BE2C (cell line): ENCODE measurements around the gene CPS1.

Experiments used
- DNase-seq: peaks from one replicate; pipeline ENCODE4 v3.0.0-alpha.2; 2020
- H3K27me3 ChIP-seq: fragments of 250-450 bp; sonication (Bioruptor Pico); 2 replicates; pipeline ENCODE4 v1.5.1; 2020; ENCODE audit warnings: mild to moderate bottlenecking
- H3K36me3 ChIP-seq: fragments of 250-450 bp; sonication (Bioruptor Pico); 2 replicates; pipeline ENCODE4 v1.5.1; 2020; ENCODE audit warnings: mild to moderate bottlenecking
- H3K4me1 ChIP-seq: fragments of 250-450 bp; sonication (Bioruptor Pico); 2 replicates; pipeline ENCODE4 v1.5.1; 2020
- H3K4me3 ChIP-seq: 2 replicates; pipeline ENCODE4 v1.5.1; 2011; ENCODE audit warnings: low read depth, low read length
- H3K9me3 ChIP-seq: fragments of 250-450 bp; sonication (Bioruptor Pico); 2 replicates; pipeline ENCODE4 v1.5.1; 2020
- CTCF ChIP-seq: IDR thresholded peaks from 2 replicates; pipeline ENCODE4 v1.5.1; 2012; ENCODE audit warnings: mild to moderate bottlenecking, low read depth, low read length

The CPS1 gene

GRCh38 chr2:210551001-210551400 is 5.4 kb upstream of the CPS1 start:
- Histone ChIP-seq H3K4me3 (no peak overlapping the region), H3K27me3 (no peaks in the 10 kb centered on the region), H3K9me3 (no peaks in the 10 kb centered on the region), H3K36me3 (no peaks in the 10 kb centered on the region), H3K4me1 (no peaks in the 10 kb centered on the region)
- DNase-seq, result no peak
- TF ChIP-seq CTCF, result no peak

- no peak for TF ChIP-seq CTCF
- Histone ChIP-seq H3K27me3 (no peaks in the 10 kb centered on the region), H3K4me3 (no peak overlapping the region), H3K4me1 (no peaks in the 10 kb centered on the region), H3K9me3 (no peaks in the 10 kb centered on the region), H3K36me3 (no peaks in the 10 kb centered on the region)
- DNase-seq, result no peak
Measured at GRCh38 chr2:210553373-210553772, 3.0 kb upstream of the CPS1 start.

- no peak for TF ChIP-seq CTCF
- Histone ChIP-seq H3K9me3 (no peaks in the 10 kb centered on the region), H3K27me3 (no peaks in the 10 kb centered on the region), H3K36me3 (no peaks in the 10 kb centered on the region), H3K4me3 (no peak overlapping the region), H3K4me1 (no peaks in the 10 kb centered on the region)
- DNase-seq, result no peak
Measured at GRCh38 chr2:210555555-210555954, 844 bp upstream of the CPS1 start.

- Histone ChIP-seq H3K4me3 (no peak overlapping the region), H3K27me3 (no peaks in the 10 kb centered on the region), H3K4me1 (no peaks in the 10 kb centered on the region), H3K9me3 (no peaks in the 10 kb centered on the region), H3K36me3 (no peaks in the 10 kb centered on the region)
- no peak for TF ChIP-seq CTCF
- no peak for DNase-seq
Measured at GRCh38 chr2:210557721-210558120, 1.3 kb downstream of the CPS1 start.

GRCh38 chr2:210558708-210559107 is 2.3 kb downstream of the CPS1 start:
- Histone ChIP-seq H3K4me3 (no peak overlapping the region), H3K27me3 (no peaks in the 10 kb centered on the region), H3K9me3 (no peaks in the 10 kb centered on the region), H3K4me1 (no peaks in the 10 kb centered on the region), H3K36me3 (no peaks in the 10 kb centered on the region)
- no peak for TF ChIP-seq CTCF
- no peak for DNase-seq

- TF ChIP-seq CTCF, result no peak
- no peak for DNase-seq
- H3K27me3 ChIP-seq, result no peaks in the 10 kb centered on the region
Measured at GRCh38 chr2:210559182-210559581, 2.8 kb downstream of the CPS1 start.

More at GRCh38 chr2:210559182-210559581, 2.8 kb downstream of the CPS1 start:
- Histone ChIP-seq H3K4me3 (no peak overlapping the region), H3K36me3 (no peaks in the 10 kb centered on the region), H3K4me1 (no peaks in the 10 kb centered on the region), H3K9me3 (no peaks in the 10 kb centered on the region)
